ENCODE data around the gene RIOK2. TPM values are rescaled to one million over a fixed set of nuclear protein-coding genes. Genes with fewer than 3 reads are reported as not detected.

RIOK2 gene
- total RNA-seq, 1 experiment from 2014 or later, result 29.9 TPM

DNA sequence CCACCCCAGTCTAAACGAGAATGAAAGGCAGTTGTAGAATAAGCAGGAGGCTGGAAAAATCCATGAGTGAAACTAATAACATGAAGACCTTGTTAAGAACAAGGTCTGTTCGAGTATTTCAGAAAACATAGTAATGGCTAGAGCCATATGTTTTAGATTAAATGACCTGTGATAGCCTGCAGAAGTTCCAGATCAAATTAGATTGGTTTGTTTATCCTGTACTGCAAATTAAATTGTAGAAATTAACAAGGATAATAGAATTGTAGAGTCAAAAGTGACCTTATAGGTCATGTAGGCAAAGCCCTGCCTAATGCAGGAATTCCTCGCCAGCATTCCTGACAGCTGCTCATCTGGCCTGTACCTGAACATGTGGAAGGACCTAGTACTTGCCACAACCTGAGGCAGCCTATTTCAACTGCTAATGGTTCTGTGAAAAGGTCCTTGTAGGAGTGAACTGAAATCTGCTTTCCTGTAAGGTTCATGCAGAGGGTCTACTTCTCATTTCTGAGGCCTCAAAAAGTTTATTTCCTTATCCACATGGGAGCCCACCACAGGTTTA is 57.8 kb downstream of the RIOK2 start:
- no peak for DNase-seq (ENCODE audit: low read depth)

DNA sequence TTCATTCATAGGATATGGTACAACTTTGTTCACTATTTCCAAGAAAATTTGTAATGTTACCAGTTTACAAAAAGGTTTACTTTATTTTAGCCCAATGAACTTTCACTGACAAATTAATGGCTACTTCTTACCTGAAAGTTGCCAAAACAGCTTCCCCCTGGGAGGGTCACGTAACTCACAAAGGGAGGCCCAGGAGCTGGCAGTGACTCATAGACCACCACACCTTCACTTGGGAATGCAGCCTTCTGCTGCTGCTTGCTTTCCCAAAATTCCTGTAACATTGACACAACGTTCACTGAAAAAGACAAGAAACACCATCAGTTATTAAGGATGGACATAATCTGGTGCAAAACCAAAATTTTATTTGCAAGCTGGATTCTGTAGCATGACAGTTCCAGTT is 58.7 kb downstream of the RIOK2 start:
- no peak for DNase-seq (ENCODE audit: low read depth)

GRCh38 chr5:97121848-97122247 is 61.2 kb downstream of the RIOK2 start:
- no peak for DNase-seq (ENCODE audit: low read depth)

DNA sequence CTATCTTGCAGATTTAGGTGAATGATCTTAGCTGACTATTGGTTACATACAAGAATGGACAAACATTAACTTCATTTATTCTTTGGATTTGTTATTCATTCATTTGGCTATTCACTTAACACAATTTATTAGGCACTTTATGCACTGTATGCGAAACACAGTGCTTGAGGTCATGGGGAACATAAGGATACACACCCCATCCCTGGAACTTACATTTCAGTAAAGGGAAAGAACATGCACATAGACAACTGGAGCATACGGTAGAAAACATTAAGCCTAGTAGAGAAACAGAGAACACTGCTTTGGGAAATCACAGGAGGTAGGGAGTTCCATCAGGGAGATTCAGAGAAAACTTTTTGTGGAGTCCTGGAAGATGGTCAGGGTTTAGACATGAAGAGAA is 62.9 kb downstream of the RIOK2 start:
- DNase-seq (ENCODE audit: low read depth), result no peak

- no peak for DNase-seq (ENCODE audit: low read depth)
These were observed 64.0 kb downstream of the RIOK2 start for GRCh38 chr5:97119007-97119390.

- DNase-seq (ENCODE audit: low read depth), result peak; percentile 5
These were observed 64.6 kb downstream of the RIOK2 start for GRCh38 chr5:97118261-97119006.

DNA sequence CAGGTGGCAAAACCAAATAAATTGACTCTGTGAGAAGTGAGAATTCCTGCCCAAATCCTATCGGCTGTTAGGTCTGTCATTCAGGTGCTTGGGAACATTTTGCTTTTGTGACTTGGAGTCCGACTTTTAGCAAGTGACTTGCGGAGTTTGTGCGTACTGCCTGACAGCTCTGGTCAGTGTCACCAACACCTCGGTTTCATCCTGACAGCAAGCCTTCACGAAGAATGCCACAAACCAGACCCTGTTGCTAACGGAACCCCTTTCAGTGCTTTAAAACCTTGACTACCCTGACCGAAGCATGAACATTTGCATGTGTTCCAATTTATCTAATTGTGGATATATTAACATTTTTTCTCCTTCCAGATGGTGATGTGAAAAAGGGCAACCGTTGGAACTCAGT is 67.1 kb downstream of the RIOK2 start:
- no peak for DNase-seq (ENCODE audit: low read depth)

- no peak for DNase-seq (ENCODE audit: low read depth)
These were observed 70.8 kb downstream of the RIOK2 start for GRCh38 chr5:97112230-97112629.

DNA sequence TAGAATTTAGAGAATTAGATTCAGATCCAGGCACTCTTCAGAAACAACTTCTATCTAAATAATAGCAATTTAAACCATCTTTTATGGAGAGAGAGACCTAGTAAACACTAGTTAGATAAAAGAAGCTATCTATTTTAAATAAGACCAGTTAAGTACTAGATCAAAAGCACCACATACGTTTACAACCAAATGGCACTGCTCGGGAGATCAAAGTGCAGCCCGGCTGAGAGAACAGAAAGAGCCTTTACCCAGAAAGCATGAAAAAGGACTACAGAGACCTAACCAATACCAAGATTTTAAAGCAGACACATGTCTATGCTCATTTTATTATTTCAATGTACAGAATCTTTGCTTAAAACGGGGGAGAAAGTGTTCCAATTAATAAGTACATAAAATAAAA is 71.4 kb downstream of the RIOK2 start:
- DNase-seq (ENCODE audit: low read depth), result no peak

- DNase-seq (ENCODE audit: low read depth), result no peak
These were observed 72.0 kb downstream of the RIOK2 start for GRCh38 chr5:97111004-97111403.

Other genes starting within 250 kb of the RIOK2 start
- gene LNPEP, start 247.2 kb downstream of the RIOK2 start, total RNA-seq (2014; rRNA removed), result 20.3 and 29.5 TPM in 2 replicates
- gene LIX1, start 40.6 kb downstream of the RIOK2 start, total RNA-seq (2014; rRNA removed), result not detected in 2 replicates

Measured in LHCN-M2 (cell line).